Measurements from ENCODE around the gene CSKMT. TPM values are rescaled to one million over a fixed set of nuclear protein-coding genes. Genes with fewer than 3 reads are reported as not detected.
"Not testable (repeated sequence)": the region's sequence is repeated elsewhere in the genome, so short reads cannot be mapped to it uniquely, and the experiment has no call there.

The CSKMT gene
- total RNA-seq (10 to 100 TPM in 4 of 5 experiments, 1 to 10 TPM in 1; 8.9 to 29.3 (median 23.7) TPM), polyA plus RNA-seq (1 to 10 TPM; 2.5 TPM), total RNA-seq (12.7 reads per million, percentile 40 among the genes with 10 or more reads in this experiment)

- Histone ChIP-seq H3K4me3 (ENCODE audit: low read length) (peak within 1 kb of the TSS; percentile 85), H3K9me3 (ENCODE audit: control insufficient read depth in 2 of 3, low read length in 3 of 3) (no peaks in the 10 kb centered on the region), H3K36me3 (ENCODE audit: control insufficient read depth in 2 of 3, insufficient read depth in 3 of 3, low read length in 3 of 3) (peaks cover 0 to 25% (median 3%) of the 10 kb centered on the region in 3 experiments), H3K4me1 (ENCODE audit: control insufficient read depth in 2 of 2, insufficient read depth in 2 of 2, low read length in 2 of 2) (peaks cover 16 to 21% of the 10 kb centered on the region in 2 donors), H3K27me3 (ENCODE audit: control insufficient read depth in 2 of 2, insufficient read depth in 2 of 2, low read length in 2 of 2) (no peaks in the 10 kb centered on the region), H3K27ac (ENCODE audit: low read depth, low read length) (peak within 1 kb of the TSS; percentile 85)
- peak within 1 kb of the TSS; percentile 89 to 97 (median 93) for H3K27ac Mint-ChIP-seq
- ATAC-seq (peak; percentile 97), DNase-seq (peak; percentile 90 to 99 (median 95))
- H3K36me3 Mint-ChIP-seq: peaks cover 0 to 23% (median 7%) of the 10 kb centered on the region in 5 donors
- peak within 1 kb of the TSS; percentile 93 to 98 (median 96) for H3K4me3 Mint-ChIP-seq
- H3K9me3 Mint-ChIP-seq: peaks cover 0 to 3% (median 0%) of the 10 kb centered on the region in 11 donors
- peaks cover 13 to 45% (median 32%) of the 10 kb centered on the region in 7 donors for H3K4me1 Mint-ChIP-seq
- intact Hi-C loops (cut with micrococcal nuclease): loop anchor here (1.0 to 2.0 kb wide), 11 partner anchors 12 to 74 kb away; partner anchors contain the start of genes EML3 (in 2 of the 2), GANAB (in 2 of the 2), INTS5 (in 2 of the 2) and HNRNPUL2 (in 1 of the 2)
- H3K27me3 Mint-ChIP-seq: no peaks in the 10 kb centered on the region
- ChIA-PET POLR2A (interaction anchor here (0.5 to 14.8 kb wide), 60 partner anchors 8 to 1753 kb away, joined by 3 to 332 read pairs (median 5); partner anchors contain the start of genes B3GAT3, BSCL2, EEF1G and EML3), CTCF (interaction anchor here (0.6 to 2.2 kb wide), 21 partner anchors 9 to 240 kb away, joined by 3 to 17 read pairs (median 3); partner anchors contain the start of genes B3GAT3, EML3, INTS5 and ROM1)
Measured at GRCh38 chr11:62665075-62665598, at the start of gene CSKMT, which contains the start of gene C11orf98. Gene CSKMT (plus strand): TSS chr11:62665312. CDS start chr11:62665880, 568 bp downstream. Gene C11orf98 (minus strand): TSS chr11:62665210. CDS start chr11:62665169, 41 bp downstream.

GRCh38 chr11:62615521-62615920 is 49.6 kb upstream of the CSKMT start:
- ATAC-seq: no peak
- Histone ChIP-seq H3K36me3 (ENCODE audit: control insufficient read depth in 2 of 3, insufficient read depth in 3 of 3, low read length in 3 of 3) (peaks cover 0 to 34% (median 0%) of the 10 kb centered on the region in 3 experiments), H3K4me1 (ENCODE audit: control insufficient read depth in 2 of 2, insufficient read depth in 2 of 2, low read length in 2 of 2) (peaks cover 16 to 19% of the 10 kb centered on the region in 2 donors), H3K9me3 (ENCODE audit: control insufficient read depth in 2 of 3, low read length in 3 of 3) (no peaks in the 10 kb centered on the region), H3K27me3 (ENCODE audit: control insufficient read depth in 2 of 2, insufficient read depth in 2 of 2, low read length in 2 of 2) (no peaks in the 10 kb centered on the region), H3K4me3 (ENCODE audit: low read length) (no peak overlapping the region), H3K27ac (ENCODE audit: low read depth, low read length) (no peak overlapping the region)
- no peak for DNase-seq
- H3K36me3 Mint-ChIP-seq: peaks cover 0 to 12% (median 5%) of the 10 kb centered on the region in 5 donors
- peak overlapping the region in 2 of 9 donors; percentile 94 for H3K27ac Mint-ChIP-seq
- H3K27me3 Mint-ChIP-seq: no peaks in the 10 kb centered on the region
- peaks cover 14 to 43% (median 36%) of the 10 kb centered on the region in 7 donors for H3K4me1 Mint-ChIP-seq
- H3K9me3 Mint-ChIP-seq: no peaks in the 10 kb centered on the region
- intact Hi-C loops (cut with micrococcal nuclease): no loop called here
- H3K4me3 Mint-ChIP-seq: no peak overlapping the region
- ChIA-PET CTCF (interaction anchor here (0.9 kb wide), 1 partner anchor 24 kb away, joined by 3 read pairs; the partner anchor contains the start of gene TUT1), POLR2A (interaction anchor here (0.8 to 1.3 kb wide), 4 partner anchors 24 to 50 kb away, joined by 3 to 5 read pairs (median 3); partner anchors contain the start of genes C11orf98, CSKMT, INTS5 and TUT1)

- DNase-seq; H3K4me3 Mint-ChIP-seq; H3K4me3 ChIP-seq (ENCODE audit: low read length); intact Hi-C loops (cut with micrococcal nuclease); H3K27me3 ChIP-seq (ENCODE audit: control insufficient read depth in 2 of 2, insufficient read depth in 2 of 2, low read length in 2 of 2); H3K27me3 Mint-ChIP-seq; H3K27ac ChIP-seq (ENCODE audit: low read depth, low read length); H3K9me3 ChIP-seq (ENCODE audit: control insufficient read depth in 2 of 3, low read length in 3 of 3); H3K9me3 Mint-ChIP-seq; ATAC-seq: not testable (repeated sequence)
- H3K36me3 ChIP-seq (ENCODE audit: control insufficient read depth in 2 of 3, insufficient read depth in 3 of 3, low read length in 3 of 3): peaks cover 0 to 28% (median 0%) of the 10 kb centered on the region in 3 experiments
- peak overlapping the region in 1 of 9 donors; percentile 28 for H3K27ac Mint-ChIP-seq
- H3K4me1 Mint-ChIP-seq: peaks cover 17 to 41% (median 33%) of the 10 kb centered on the region in 7 donors
- POLR2A ChIA-PET: interaction anchor here (0.7 to 10.0 kb wide), 5 partner anchors 15 to 55 kb away, joined by 3 to 94 read pairs (median 3); partner anchors contain the start of genes C11orf98, CSKMT, MTA2 and UQCC3
- H3K4me1 ChIP-seq (ENCODE audit: control insufficient read depth in 2 of 2, insufficient read depth in 2 of 2, low read length in 2 of 2): peaks cover 11 to 15% of the 10 kb centered on the region in 2 donors
- CTCF ChIA-PET: interaction anchor here (0.6 kb wide), 1 partner anchor 1590 kb away, joined by 3 read pairs; the partner anchor contains the start of gene FERMT3
- peaks cover 0 to 16% (median 5%) of the 10 kb centered on the region in 5 donors for H3K36me3 Mint-ChIP-seq
Measured at GRCh38 chr11:62616957-62617356, 48.2 kb upstream of the CSKMT start.

GRCh38 chr11:62621027-62621566 is 44.0 kb upstream of the CSKMT start:
- peaks cover 0 to 2% (median 0%) of the 10 kb centered on the region in 11 donors for H3K9me3 Mint-ChIP-seq
- peaks cover 6 to 27% (median 15%) of the 10 kb centered on the region in 5 donors for H3K36me3 Mint-ChIP-seq
- H3K4me1 ChIP-seq (ENCODE audit: control insufficient read depth in 2 of 2, insufficient read depth in 2 of 2, low read length in 2 of 2): peaks cover 11% of the 10 kb centered on the region in 2 donors
- peak overlapping the region; percentile 91 to 99 (median 94) for H3K4me3 Mint-ChIP-seq
- DNase-seq (no peak), ATAC-seq (no peak)
- H3K27me3 ChIP-seq (ENCODE audit: control insufficient read depth in 2 of 2, insufficient read depth in 2 of 2, low read length in 2 of 2): no peaks in the 10 kb centered on the region
- peaks cover 0 to 30% (median 10%) of the 10 kb centered on the region in 3 experiments for H3K36me3 ChIP-seq (ENCODE audit: control insufficient read depth in 2 of 3, insufficient read depth in 3 of 3, low read length in 3 of 3)
- ChIA-PET POLR2A (interaction anchor here (0.7 to 10.0 kb wide), 24 partner anchors 10 to 234 kb away, joined by 3 to 94 read pairs (median 8); partner anchors contain the start of genes C11orf98, CSKMT, EEF1G and EML3), CTCF (interaction anchor here (0.6 to 1.8 kb wide), 12 partner anchors 9 to 196 kb away, joined by 3 to 6 read pairs (median 4); partner anchors contain the start of genes C11orf98, CSKMT and TUT1)
- H3K27me3 Mint-ChIP-seq: no peaks in the 10 kb centered on the region
- no peaks in the 10 kb centered on the region for H3K9me3 ChIP-seq (ENCODE audit: control insufficient read depth in 2 of 3, low read length in 3 of 3)
- peak overlapping the region; percentile 92 to 99 (median 95) for H3K27ac Mint-ChIP-seq
- intact Hi-C loops (cut with micrococcal nuclease): no loop called here
- H3K4me3 ChIP-seq (ENCODE audit: low read length): peak overlapping the region; percentile 97
- peak overlapping the region; percentile 92 for H3K27ac ChIP-seq (ENCODE audit: low read depth, low read length)
- H3K4me1 Mint-ChIP-seq: peaks cover 13 to 29% (median 26%) of the 10 kb centered on the region in 7 donors

GRCh38 chr11:62621567-62622470 is 43.3 kb upstream of the CSKMT start, which contains the start of gene B3GAT3:
Gene B3GAT3 (minus strand): TSS chr11:62621986. CDS start chr11:62621947, 39 bp downstream.
- Mint-ChIP-seq H3K27me3 (no peaks in the 10 kb centered on the region), H3K9me3 (peaks cover 0 to 2% (median 0%) of the 10 kb centered on the region in 11 donors), H3K4me3 (peak within 1 kb of the TSS; percentile 91 to 99 (median 94)), H3K36me3 (peaks cover 10 to 32% (median 19%) of the 10 kb centered on the region in 5 donors), H3K4me1 (peaks cover 13 to 29% (median 26%) of the 10 kb centered on the region in 7 donors), H3K27ac (peak within 1 kb of the TSS; percentile 92 to 99 (median 96))
- intact Hi-C loops (cut with micrococcal nuclease): loop anchor here (1.0 to 2.0 kb wide), 8 partner anchors 10 to 51 kb away; partner anchors contain the start of genes C11orf98 (in 2 of the 2), CSKMT (in 2 of the 2), EML3 (in 2 of the 2) and GANAB (in 2 of the 2)
- ATAC-seq (peak; percentile 93), DNase-seq (peak; percentile 87 to 97 (median 94))
- CTCF ChIA-PET: interaction anchor here (0.6 to 1.8 kb wide), 9 partner anchors 10 to 285 kb away, joined by 3 to 9 read pairs (median 4); partner anchors contain the start of genes C11orf98, CSKMT and TUT1
- H3K27me3 ChIP-seq (ENCODE audit: control insufficient read depth in 2 of 2, insufficient read depth in 2 of 2, low read length in 2 of 2): no peaks in the 10 kb centered on the region
- H3K27ac ChIP-seq (ENCODE audit: low read depth, low read length): peak within 1 kb of the TSS; percentile 92
- H3K4me3 ChIP-seq (ENCODE audit: low read length): peak within 1 kb of the TSS; percentile 97
- peaks cover 0 to 30% (median 13%) of the 10 kb centered on the region in 3 experiments for H3K36me3 ChIP-seq (ENCODE audit: control insufficient read depth in 2 of 3, insufficient read depth in 3 of 3, low read length in 3 of 3)
- POLR2A ChIA-PET: interaction anchor here (0.5 to 10.0 kb wide), 23 partner anchors 11 to 234 kb away, joined by 3 to 94 read pairs (median 9); partner anchors contain the start of genes C11orf98, CSKMT, EEF1G and EML3
- H3K4me1 ChIP-seq (ENCODE audit: control insufficient read depth in 2 of 2, insufficient read depth in 2 of 2, low read length in 2 of 2): peaks cover 11% of the 10 kb centered on the region in 2 donors
- no peaks in the 10 kb centered on the region for H3K9me3 ChIP-seq (ENCODE audit: control insufficient read depth in 2 of 3, low read length in 3 of 3)
